SU-DHL-6 (cell line): ENCODE results near the gene TGM1.

Source experiments
- H2AFZ ChIP-seq: fragments of 200-600 bp; sonication (generic); 2 replicates; pipeline ENCODE4 v1.6.1; 2014; ENCODE audit warnings: low read depth, mild to moderate bottlenecking, moderate library complexity, mixed read lengths, antibody characterized with exemption, low read length; ENCODE audit not compliant: severe bottlenecking
- H3F3A ChIP-seq: fragments of 200-600 bp; shearing (Covaris generic); 2 replicates; pipeline ENCODE4 v1.6.0; 2016; ENCODE audit warnings: antibody characterized with exemption, mild to moderate bottlenecking; ENCODE audit not compliant: insufficient read depth
- H3K27ac ChIP-seq: fragments of 200-600 bp; sonication (generic); 2 replicates; pipeline ENCODE4 v1.5.1; 2016; ENCODE audit warnings: low read depth, mild to moderate bottlenecking, low read length, moderate library complexity, mixed read lengths
- H3K27me3 ChIP-seq: fragments of 200-600 bp; sonication (generic), shearing (Covaris generic); 2 replicates; pipeline ENCODE4 v1.6.0; 2014; ENCODE audit warnings: mild to moderate bottlenecking, low read length
- H3K36me3 ChIP-seq: fragments of 200-600 bp; sonication (generic); 2 replicates; pipeline ENCODE4 v1.6.1; 2014; ENCODE audit warnings: mild to moderate bottlenecking, low read length, mixed read lengths
- H3K4me2 ChIP-seq: fragments of 300-600, 200-600 bp; shearing (Covaris generic), sonication (generic); 2 replicates; pipeline ENCODE4 v1.6.0; 2014; ENCODE audit warnings: low read length, low read depth, mild to moderate bottlenecking; ENCODE audit not compliant: poor library complexity, severe bottlenecking
- H3K4me3 ChIP-seq: fragments of 200-600 bp; sonication (generic); 2 replicates; pipeline ENCODE4 v1.5.1; 2014; ENCODE audit warnings: antibody characterized with exemption, low read length, mild to moderate bottlenecking, mixed read lengths; ENCODE audit not compliant: insufficient read depth, poor library complexity, severe bottlenecking
- H3K79me2 ChIP-seq: fragments of 200-600 bp; sonication (generic); 2 replicates; pipeline ENCODE4 v1.6.1; 2014; ENCODE audit warnings: mild to moderate bottlenecking, low read length, moderate library complexity; ENCODE audit not compliant: insufficient read depth
- H3K9ac ChIP-seq: fragments of 200-600 bp; sonication (generic); 2 replicates; pipeline ENCODE4 v1.7.0; 2014; ENCODE audit warnings: mild to moderate bottlenecking, low read length
- H3K9me2 ChIP-seq: fragments of 200-600 bp; sonication (generic); replicated peaks from 2 replicates; pipeline ENCODE4 v1.6.1; 2014; ENCODE audit warnings: low read length; ENCODE audit not compliant: insufficient read depth
- H3K9me3 ChIP-seq: fragments of 200-600 bp; sonication (generic); 2 replicates; pipeline ENCODE4 v1.6.1; 2014; ENCODE audit warnings: low read length, mixed read lengths; ENCODE audit not compliant: insufficient read depth
- H4K20me1 ChIP-seq: fragments of 200-600 bp; sonication (generic); 2 replicates; pipeline ENCODE4 v1.6.1; 2014; ENCODE audit warnings: low read depth, mild to moderate bottlenecking, antibody characterized with exemption, low read length, moderate library complexity, mixed read lengths
- EZH2phosphoT487 ChIP-seq: fragments of 200-600 bp; sonication (generic), shearing (Covaris generic); conservative IDR thresholded peaks from 2 replicates; pipeline ENCODE4 v1.6.1; 2018; ENCODE audit warnings: mild to moderate bottlenecking, antibody characterized with exemption, low read length, moderate library complexity, mixed read lengths
- TF ChIP-seq, protein P1 (sequence below): fragments of 200-600 bp; sonication (generic); IDR thresholded peaks from one replicate; pipeline ENCODE4 v1.5.1; 2017; ENCODE audit warnings: antibody characterized with exemption, mild to moderate bottlenecking, low read length, moderate library complexity; ENCODE audit not compliant: insufficient read depth, poor library complexity, severe bottlenecking

TGM1 gene

DNA sequence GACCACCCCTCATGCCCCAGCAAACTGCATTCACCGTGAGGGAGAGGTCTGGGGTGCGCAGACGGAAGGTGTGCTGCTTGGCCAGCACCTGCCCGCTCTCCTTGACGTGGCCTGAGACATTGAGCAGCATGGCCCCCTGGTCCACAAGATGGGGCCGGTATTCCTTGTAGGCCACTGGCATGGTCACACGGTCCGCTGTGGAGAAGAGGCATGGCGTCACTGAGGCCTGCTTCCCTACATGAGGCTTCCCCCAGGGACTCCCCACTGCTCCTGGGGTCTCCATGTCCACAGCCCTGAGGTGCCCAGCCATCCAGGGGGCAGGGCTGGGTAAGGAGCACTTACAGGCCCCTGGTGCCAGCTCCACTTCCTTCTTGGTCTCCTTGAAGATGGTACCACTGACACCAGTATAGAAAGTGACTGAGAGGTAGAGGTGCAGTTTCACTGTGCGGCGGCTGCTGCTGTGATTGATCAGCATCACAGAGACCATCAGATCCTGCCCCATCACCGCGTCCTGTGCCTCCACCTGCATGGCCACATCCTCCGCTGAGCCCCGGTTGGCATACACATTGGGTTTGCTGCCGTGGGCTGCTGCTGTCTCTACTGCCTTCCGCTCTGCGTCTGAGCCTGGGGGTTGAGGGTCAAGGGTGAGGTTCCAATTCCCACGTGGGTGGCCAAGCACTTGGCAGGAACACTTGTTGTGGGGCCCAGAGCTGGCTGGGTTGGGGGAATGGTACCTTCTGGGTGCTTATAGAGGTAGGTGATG is 8.2 kb downstream of the TGM1 start:
- Histone ChIP-seq H2AFZ (no peak overlapping the region), H3K27me3 (no peaks in the 10 kb centered on the region), H3K36me3 (no peaks in the 10 kb centered on the region), H3F3A (no peaks in the 10 kb centered on the region), H3K4me2 (no peak overlapping the region), H3K4me3 (no peak overlapping the region), H4K20me1 (no peaks in the 10 kb centered on the region), H3K9ac (no peak overlapping the region), H3K9me2 (no peaks in the 10 kb centered on the region), H3K79me2 (no peaks in the 10 kb centered on the region), H3K27ac (no peak overlapping the region), H3K9me3 (no peaks in the 10 kb centered on the region)
- TF ChIP-seq EZH2phosphoT487: no peak
- TF ChIP-seq, protein P1, sequence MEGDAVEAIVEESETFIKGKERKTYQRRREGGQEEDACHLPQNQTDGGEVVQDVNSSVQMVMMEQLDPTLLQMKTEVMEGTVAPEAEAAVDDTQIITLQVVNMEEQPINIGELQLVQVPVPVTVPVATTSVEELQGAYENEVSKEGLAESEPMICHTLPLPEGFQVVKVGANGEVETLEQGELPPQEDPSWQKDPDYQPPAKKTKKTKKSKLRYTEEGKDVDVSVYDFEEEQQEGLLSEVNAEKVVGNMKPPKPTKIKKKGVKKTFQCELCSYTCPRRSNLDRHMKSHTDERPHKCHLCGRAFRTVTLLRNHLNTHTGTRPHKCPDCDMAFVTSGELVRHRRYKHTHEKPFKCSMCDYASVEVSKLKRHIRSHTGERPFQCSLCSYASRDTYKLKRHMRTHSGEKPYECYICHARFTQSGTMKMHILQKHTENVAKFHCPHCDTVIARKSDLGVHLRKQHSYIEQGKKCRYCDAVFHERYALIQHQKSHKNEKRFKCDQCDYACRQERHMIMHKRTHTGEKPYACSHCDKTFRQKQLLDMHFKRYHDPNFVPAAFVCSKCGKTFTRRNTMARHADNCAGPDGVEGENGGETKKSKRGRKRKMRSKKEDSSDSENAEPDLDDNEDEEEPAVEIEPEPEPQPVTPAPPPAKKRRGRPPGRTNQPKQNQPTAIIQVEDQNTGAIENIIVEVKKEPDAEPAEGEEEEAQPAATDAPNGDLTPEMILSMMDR: no peak

DNA sequence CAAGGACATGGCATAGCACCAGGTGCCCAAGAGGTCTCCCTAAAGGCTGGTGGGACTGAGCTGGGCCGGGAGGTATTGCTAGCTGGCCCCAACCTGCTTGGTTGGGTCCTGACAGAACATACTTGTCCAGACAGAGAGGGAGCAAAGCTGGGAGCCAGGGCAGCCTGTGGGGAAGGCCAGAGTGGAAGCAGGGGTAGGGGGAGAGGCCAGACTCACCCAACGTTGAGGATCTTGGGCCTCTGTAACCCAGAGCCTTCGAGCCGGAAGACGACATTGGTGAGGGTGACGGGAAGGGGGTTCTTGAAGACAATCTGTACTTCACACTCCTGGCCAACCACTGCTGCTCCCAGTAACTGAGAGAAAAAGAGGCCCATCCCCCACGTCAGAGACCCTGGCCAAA is 9.0 kb downstream of the TGM1 start:
- no peaks in the 10 kb centered on the region for H3K79me2 ChIP-seq
- H3K27me3 ChIP-seq: no peaks in the 10 kb centered on the region
- H3K4me2 ChIP-seq: no peak overlapping the region
- H4K20me1 ChIP-seq: no peaks in the 10 kb centered on the region
- no peaks in the 10 kb centered on the region for H3K9me3 ChIP-seq
- no peaks in the 10 kb centered on the region for H3K36me3 ChIP-seq
- no peak overlapping the region for H3K4me3 ChIP-seq
- no peaks in the 10 kb centered on the region for H3F3A ChIP-seq
- no peaks in the 10 kb centered on the region for H3K9me2 ChIP-seq
- H2AFZ ChIP-seq: no peak overlapping the region
- no peak overlapping the region for H3K9ac ChIP-seq
- H3K27ac ChIP-seq: no peak overlapping the region
- no peak for TF ChIP-seq EZH2phosphoT487
- TF ChIP-seq, protein P1: no peak

DNA sequence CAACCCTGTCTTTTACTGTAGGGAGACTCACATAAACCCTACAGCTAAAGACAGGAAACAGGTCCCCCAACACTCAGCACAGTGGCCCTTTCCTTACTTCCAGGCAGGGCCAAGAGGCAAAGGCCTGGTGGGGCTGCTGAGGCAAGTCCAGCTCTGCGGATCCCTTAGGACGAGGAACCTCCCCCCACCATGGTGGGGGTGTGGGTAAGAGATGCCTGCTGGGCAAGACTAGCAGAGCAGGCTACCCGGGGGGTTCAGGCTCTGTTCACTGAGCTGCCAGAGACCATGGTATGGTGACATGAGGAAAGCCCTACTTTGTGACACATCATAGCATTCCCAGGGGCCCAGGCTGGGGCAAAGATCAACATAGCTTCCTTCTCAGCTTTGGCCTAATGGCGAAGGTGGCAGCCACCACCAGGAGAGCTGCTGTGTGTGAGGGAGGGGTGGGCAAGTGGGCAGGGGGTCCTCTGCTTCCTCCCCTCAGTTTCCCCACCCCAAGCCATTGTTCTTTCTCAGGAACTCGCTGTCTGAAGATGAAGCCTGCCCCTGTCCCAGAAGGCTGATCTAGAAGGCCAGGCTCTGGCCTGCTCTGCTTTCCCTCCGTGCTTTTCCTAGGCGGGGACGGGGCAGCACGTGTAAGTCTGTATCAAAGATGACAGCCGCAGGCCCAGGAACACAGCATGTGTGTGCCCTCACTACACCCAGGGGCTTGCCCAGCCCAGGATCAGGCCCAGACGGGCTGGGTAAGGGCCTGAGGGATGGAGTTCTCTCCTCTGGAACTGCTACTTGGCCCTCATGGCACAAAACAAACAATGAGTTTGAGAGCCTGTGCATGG is 10.5 kb downstream of the TGM1 start:
- Histone ChIP-seq H2AFZ (no peak overlapping the region), H3K4me3 (no peak overlapping the region), H3K4me2 (no peak overlapping the region), H4K20me1 (no peaks in the 10 kb centered on the region), H3K27ac (no peak overlapping the region), H3K9ac (no peak overlapping the region), H3K79me2 (no peaks in the 10 kb centered on the region), H3F3A (no peaks in the 10 kb centered on the region), H3K9me3 (no peaks in the 10 kb centered on the region), H3K36me3 (no peaks in the 10 kb centered on the region), H3K9me2 (no peaks in the 10 kb centered on the region), H3K27me3 (no peaks in the 10 kb centered on the region)
- TF ChIP-seq, protein P1: no peak
- no peak for TF ChIP-seq EZH2phosphoT487
